Astrocyte (in vitro differentiated cells and primary cell): ENCODE measurements around the gene ADRA2C. TPM values are rescaled to one million over a fixed set of nuclear protein-coding genes. Genes with fewer than 3 reads are reported as not detected.
"Not testable (repeated sequence)": the region's sequence is repeated elsewhere in the genome, so short reads cannot be mapped to it uniquely, and the experiment has no call there.

Experiments
- DNase-seq: peaks from one replicate; pipeline ENCODE4 v3.0.0-alpha.2; 2010; ENCODE audit warnings: low read depth
- FAIRE-seq: peaks from 2 replicates; lab custom pipeline; 2011; peaks lifted over from hg19 to GRCh38; lab: Jason Lieb, UNC
- H2AFZ ChIP-seq: 2 replicates; pipeline ENCODE4 v1.6.0; 2012; ENCODE audit warnings: low read depth, low read length, inconsistent platforms
- H3K27ac ChIP-seq: 2 replicates; pipeline ENCODE4 v1.5.1; 2011; ENCODE audit warnings: low read depth, low read length, inconsistent platforms
- H3K27me3 ChIP-seq: 2 replicates; pipeline ENCODE4 v1.6.0; 2011; ENCODE audit warnings: low read length, inconsistent platforms; ENCODE audit not compliant: insufficient read depth
- H3K36me3 ChIP-seq: 2 replicates; pipeline ENCODE4 v1.5.1; 2011; ENCODE audit warnings: low read length, inconsistent platforms; ENCODE audit not compliant: insufficient read depth
- H3K4me1 ChIP-seq: 2 replicates; pipeline ENCODE4 v1.5.1; 2011; ENCODE audit warnings: low read length, inconsistent platforms; ENCODE audit not compliant: insufficient read depth
- H3K4me2 ChIP-seq: 2 replicates; pipeline ENCODE4 v1.6.0; 2012; ENCODE audit warnings: low read length, inconsistent platforms
- H3K4me3 ChIP-seq: 2 replicates; pipeline ENCODE4 v1.5.1; 2011; ENCODE audit warnings: low read depth, mild to moderate bottlenecking, low read length, inconsistent platforms; ENCODE audit not compliant: insufficient read depth
- H3K79me2 ChIP-seq: 2 replicates; pipeline ENCODE4 v1.6.0; 2012; ENCODE audit warnings: mild to moderate bottlenecking, low read length, inconsistent platforms; ENCODE audit not compliant: insufficient read depth
- H3K9ac ChIP-seq: 2 replicates; pipeline ENCODE4 v1.6.0; 2012; ENCODE audit warnings: mild to moderate bottlenecking, low read length, inconsistent platforms
- H3K9me3 ChIP-seq: 2 replicates; pipeline ENCODE4 v1.5.1; 2012; ENCODE audit warnings: low read depth, mild to moderate bottlenecking, low read length, inconsistent platforms; ENCODE audit not compliant: insufficient read depth
- H4K20me1 ChIP-seq: 2 replicates; pipeline ENCODE4 v1.6.0; 2012; ENCODE audit warnings: low read length, inconsistent platforms; ENCODE audit not compliant: insufficient read depth
- H3K27ac Mint-ChIP-seq: one replicate; pipeline ENCODE4 v1.8.0; 2021; ENCODE audit warnings: mild to moderate bottlenecking, mixed read lengths; ENCODE audit not compliant: unreplicated experiment
- H3K27me3 Mint-ChIP-seq: one replicate; pipeline ENCODE4 v1.8.0; 2021; ENCODE audit warnings: low read depth, mixed read lengths; ENCODE audit not compliant: unreplicated experiment
- H3K36me3 Mint-ChIP-seq: one replicate; pipeline ENCODE4 v1.8.0; 2021; ENCODE audit warnings: low read depth, mixed read lengths; ENCODE audit not compliant: unreplicated experiment
- H3K4me1 Mint-ChIP-seq: one replicate; pipeline ENCODE4 v1.8.0; 2021; ENCODE audit warnings: low read depth, mixed read lengths; ENCODE audit not compliant: unreplicated experiment
- H3K4me3 Mint-ChIP-seq: one replicate; pipeline ENCODE4 v1.8.0; 2021; ENCODE audit warnings: mild to moderate bottlenecking, moderate library complexity, mixed read lengths; ENCODE audit not compliant: unreplicated experiment
- H3K9me3 Mint-ChIP-seq: one replicate; pipeline ENCODE4 v1.8.0; 2021; ENCODE audit warnings: mild to moderate bottlenecking, mixed read lengths; ENCODE audit not compliant: unreplicated experiment
- CTCF ChIP-seq: IDR thresholded peaks from 2 replicates; pipeline ENCODE4 v1.5.1; 2011; ENCODE audit warnings: low read depth, mild to moderate bottlenecking, inconsistent platforms, low read length, moderate library complexity; ENCODE audit not compliant: insufficient read depth
- EZH2 ChIP-seq: IDR thresholded peaks from 2 replicates; pipeline ENCODE4 v1.6.1; 2012; ENCODE audit warnings: mild to moderate bottlenecking, low read length, inconsistent platforms; ENCODE audit not compliant: insufficient read depth
- total RNA-seq: library from RNA; stranded (reverse); gene quantifications from 2 replicates; pipeline ENCODE4 v1.2.1, GENCODE V29; 2021

Gene ADRA2C
- total RNA-seq, 1 donor from 2014 or later = 4.2 TPM

- no peak overlapping the region for H3K27ac Mint-ChIP-seq
- H3K4me3 ChIP-seq = no peak overlapping the region
- no peak for DNase-seq
Observed at GRCh38 chr4:3813151-3814052, 47.2 kb downstream of the ADRA2C start.

GRCh38 chr4:3814053-3814570, 47.9 kb downstream of the ADRA2C start:
- Mint-ChIP-seq H3K36me3 (no peaks in the 10 kb centered on the region), H3K4me3 (no peak overlapping the region), H3K27ac (no peak overlapping the region), H3K27me3 (peaks cover 28% of the 10 kb centered on the region), H3K9me3 (peaks cover 6% of the 10 kb centered on the region), H3K4me1 (no peaks in the 10 kb centered on the region)
- H3K9me3 ChIP-seq = peaks cover 3% of the 10 kb centered on the region
- H3K27ac ChIP-seq = no peak overlapping the region
- no peak overlapping the region for H3K4me3 ChIP-seq
- H3K4me1 ChIP-seq = no peaks in the 10 kb centered on the region
- no peaks in the 10 kb centered on the region for H3K36me3 ChIP-seq
- no peak overlapping the region for H3K4me2 ChIP-seq
- H3K79me2 ChIP-seq = no peaks in the 10 kb centered on the region
- no peaks in the 10 kb centered on the region for H4K20me1 ChIP-seq
- H3K27me3 ChIP-seq = no peaks in the 10 kb centered on the region
- no peak for FAIRE-seq
- DNase-seq = no peak
- H3K9ac ChIP-seq = no peak overlapping the region
- no peak for TF ChIP-seq CTCF
- no peak for TF ChIP-seq EZH2
- no peak overlapping the region for H2AFZ ChIP-seq

More at GRCh38 chr4:3813151-3814052, 47.2 kb downstream of the ADRA2C start:
- Histone ChIP-seq H3K27me3 (no peaks in the 10 kb centered on the region), H3K27ac (no peak overlapping the region), H3K4me1 (no peaks in the 10 kb centered on the region), H3K4me2 (no peak overlapping the region), H3K36me3 (no peaks in the 10 kb centered on the region), H3K9me3 (peaks cover 3% of the 10 kb centered on the region), H3K79me2 (no peaks in the 10 kb centered on the region), H4K20me1 (no peaks in the 10 kb centered on the region), H2AFZ (no peak overlapping the region), H3K9ac (no peak overlapping the region)
- H3K36me3 Mint-ChIP-seq = no peaks in the 10 kb centered on the region
- peaks cover 4% of the 10 kb centered on the region for H3K9me3 Mint-ChIP-seq
- H3K27me3 Mint-ChIP-seq = peaks cover 33% of the 10 kb centered on the region
- TF ChIP-seq CTCF (no peak), EZH2 (no peak)
- H3K4me1 Mint-ChIP-seq = no peaks in the 10 kb centered on the region
- no peak overlapping the region for H3K4me3 Mint-ChIP-seq
- no peak for FAIRE-seq

- not testable (repeated sequence) for H3K27ac ChIP-seq, H3K4me2 ChIP-seq, H3K4me1 ChIP-seq, H3K4me3 ChIP-seq, DNase-seq, H3K4me3 Mint-ChIP-seq, H3K9ac ChIP-seq, H3K27ac Mint-ChIP-seq, H3K9me3 Mint-ChIP-seq, H2AFZ ChIP-seq, H3K27me3 ChIP-seq, H3K9me3 ChIP-seq, H3K79me2 ChIP-seq, H3K4me1 Mint-ChIP-seq, H3K36me3 Mint-ChIP-seq, H3K36me3 ChIP-seq, H4K20me1 ChIP-seq
- FAIRE-seq = peak; percentile 85
- peaks cover 28% of the 10 kb centered on the region for H3K27me3 Mint-ChIP-seq
Observed at GRCh38 chr4:3814838-3815237, 48.7 kb downstream of the ADRA2C start.
